HS-27A (cell line): ENCODE data around the gene REST.
A peak's percentile ranks its signal among the peaks of the same experiment; 100 is the strongest.

Experiments
- DNase-seq: peaks from one replicate; pipeline ENCODE4 v3.0.0-alpha.2; 2012; ENCODE audit warnings: low read depth, missing footprints

The REST gene

GRCh38 chr4:56976283-56976836 lies 68.7 kb downstream of the REST start:
- DNase-seq: no peak

- no peak for DNase-seq
Observed at GRCh38 chr4:56976837-56977320, 69.2 kb downstream of the REST start.

DNA sequence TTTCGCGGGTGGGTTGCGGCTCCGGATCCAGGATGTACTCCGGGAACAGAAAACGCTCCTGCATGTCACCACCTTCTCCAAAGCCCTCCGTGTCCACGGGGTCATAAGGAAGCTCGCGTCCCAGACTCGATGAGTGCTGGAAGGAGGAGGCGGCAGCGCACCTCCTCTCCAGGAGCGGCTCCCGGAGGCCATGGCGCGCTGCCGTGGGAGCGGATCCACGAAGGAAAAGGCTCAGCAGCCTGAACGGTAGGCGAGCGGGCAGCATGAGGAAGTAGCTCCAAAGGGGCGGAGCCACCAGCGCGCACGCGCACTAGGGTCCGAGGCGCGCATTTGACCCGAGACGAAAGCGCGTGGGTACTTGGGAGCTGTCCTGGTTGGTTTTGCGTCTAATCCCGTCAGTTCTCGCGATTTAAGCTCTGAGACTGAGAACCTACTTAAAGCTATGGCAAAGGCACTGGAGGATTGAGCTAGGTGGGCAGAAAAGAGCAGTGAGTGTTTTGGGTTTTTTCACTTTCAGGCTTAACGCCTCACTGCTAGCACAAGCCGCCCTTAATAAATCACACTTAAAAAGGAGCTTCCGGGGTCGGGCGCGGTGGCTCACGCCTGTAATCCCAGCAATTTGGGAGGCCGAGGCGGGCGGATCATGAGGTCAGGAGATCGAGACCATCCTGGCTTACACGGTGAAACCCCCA lies 69.8 kb downstream of the REST start, which contains the start of gene NOA1:
Gene NOA1, minus strand, starts transcription at position 286 of the 692 bp plus-strand sequence. Its CDS starts 21 bp downstream, at position 265.
- DNase-seq: peak; percentile 98

DNA sequence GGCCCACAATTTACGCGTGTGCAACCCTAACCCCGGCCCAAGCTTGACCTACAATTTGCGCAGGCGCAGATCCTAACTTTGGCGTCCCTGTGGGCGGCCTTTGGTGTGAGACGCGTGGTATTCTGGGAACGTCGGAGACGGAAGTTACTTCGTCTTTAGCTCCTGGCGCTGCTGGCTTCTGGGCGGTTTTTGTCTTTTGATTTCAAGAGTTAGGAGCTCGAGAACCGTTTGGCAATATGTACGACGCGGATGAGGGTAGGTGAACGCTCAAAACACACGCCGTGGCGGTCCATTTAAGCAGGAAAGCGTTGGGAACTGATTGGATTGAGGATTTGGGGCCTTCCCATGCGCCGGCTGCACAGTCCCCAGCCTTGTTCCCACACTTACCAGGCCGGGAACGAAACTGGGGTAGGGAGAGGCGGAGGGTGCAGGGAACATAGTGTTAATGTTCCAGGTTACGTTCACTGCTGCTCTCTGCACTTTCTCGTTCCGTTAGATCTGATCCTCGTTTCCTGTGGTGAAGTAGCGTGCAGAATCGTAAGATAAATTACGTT lies 71.1 kb downstream of the REST start, which contains the start of gene POLR2B:
Gene POLR2B, plus strand, starts transcription at position 147 of the 554 bp plus-strand sequence. Its CDS starts 90 bp downstream, at position 237.
- peak; percentile 87 for DNase-seq

DNA sequence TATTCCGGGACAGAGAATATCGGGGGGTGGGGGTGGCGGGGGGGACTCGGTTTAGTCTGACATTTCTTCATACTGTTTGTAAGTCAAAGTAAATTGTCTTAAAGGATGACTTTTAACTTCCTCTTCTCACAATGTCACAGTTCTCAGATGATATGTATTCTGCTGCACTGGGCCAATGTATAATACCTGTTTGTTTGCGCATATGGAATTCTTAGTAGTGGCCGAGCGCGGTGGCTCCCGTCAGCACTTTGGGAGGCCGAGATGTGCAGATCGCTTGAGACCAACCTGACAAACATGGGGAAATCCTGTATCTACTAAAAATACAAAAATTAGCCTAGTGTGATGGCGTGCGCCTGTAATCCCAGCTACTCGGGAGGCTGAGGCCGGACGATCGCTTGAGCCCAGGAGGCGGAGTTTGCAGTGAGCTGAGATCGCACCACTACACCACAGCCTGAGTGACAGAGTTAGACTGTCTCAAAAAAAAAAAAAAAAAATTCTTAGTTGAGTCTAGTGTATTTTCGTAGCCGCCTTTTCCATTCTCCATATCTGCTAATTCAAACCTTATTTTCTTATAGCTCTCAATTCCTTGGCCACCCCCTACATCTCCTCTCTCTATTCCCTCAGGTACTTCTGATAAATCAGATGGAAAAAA lies 71.8 kb downstream of the REST start:
- DNase-seq: no peak

DNA sequence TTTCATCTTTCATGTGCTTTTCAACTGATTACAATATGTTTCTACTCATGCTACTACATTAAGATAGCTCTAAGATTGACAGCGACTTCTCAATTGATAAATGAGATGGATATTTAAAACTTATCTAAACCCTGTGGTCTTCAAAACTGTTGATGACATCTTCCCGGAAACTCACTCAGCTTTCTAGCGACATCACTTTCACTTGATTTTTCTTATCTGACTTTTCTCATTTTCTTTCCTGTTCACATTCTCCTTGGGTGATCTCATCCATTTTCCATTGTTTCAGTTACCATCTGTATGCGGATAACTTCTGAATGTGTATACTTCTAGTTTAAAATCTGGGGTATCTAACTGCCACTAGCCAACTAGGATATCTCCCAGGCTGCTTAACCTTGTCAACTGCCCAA lies 74.1 kb downstream of the REST start:
- no peak for DNase-seq

DNA sequence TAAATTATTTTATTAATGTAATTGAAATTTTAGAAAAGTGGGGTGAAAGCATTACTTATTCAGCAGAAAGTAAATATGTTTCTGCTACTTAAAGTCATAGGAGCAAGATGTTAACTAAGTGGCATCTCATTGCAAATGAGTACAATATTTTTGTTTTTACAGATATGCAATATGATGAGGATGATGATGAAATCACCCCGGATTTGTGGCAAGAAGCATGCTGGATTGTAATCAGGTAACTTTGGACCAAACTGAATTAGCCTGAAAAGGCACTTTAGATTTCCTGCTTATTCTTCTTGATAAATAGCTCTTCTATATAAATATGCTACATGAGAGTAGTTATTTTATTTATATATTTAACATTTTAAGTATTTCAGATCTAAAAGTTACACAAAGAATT lies 78.5 kb downstream of the REST start:
- DNase-seq: no peak

DNA sequence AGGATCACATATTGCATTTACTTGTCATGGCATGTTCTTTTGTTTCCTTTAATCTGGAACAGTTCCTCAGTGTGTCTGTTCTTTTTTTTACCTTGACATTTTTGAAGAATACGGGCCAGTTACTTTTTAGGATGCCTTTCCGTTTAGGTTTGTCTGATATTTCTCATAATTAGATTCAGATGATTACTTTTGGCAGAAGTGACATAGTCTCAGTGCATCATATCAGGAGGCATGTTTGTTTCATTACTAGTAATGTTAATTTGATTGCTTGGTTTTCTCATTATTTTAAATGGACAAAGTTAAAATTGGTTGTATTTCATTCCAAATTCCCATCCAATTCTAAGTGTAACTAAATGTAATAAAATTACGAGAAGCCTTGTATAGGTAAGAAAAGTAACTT lies 79.3 kb downstream of the REST start:
- no peak for DNase-seq

GRCh38 chr4:56990109-56990905 lies 82.6 kb downstream of the REST start:
- DNase-seq: no peak

GRCh38 chr4:56995525-56995924 lies 87.8 kb downstream of the REST start:
- no peak for DNase-seq

DNA sequence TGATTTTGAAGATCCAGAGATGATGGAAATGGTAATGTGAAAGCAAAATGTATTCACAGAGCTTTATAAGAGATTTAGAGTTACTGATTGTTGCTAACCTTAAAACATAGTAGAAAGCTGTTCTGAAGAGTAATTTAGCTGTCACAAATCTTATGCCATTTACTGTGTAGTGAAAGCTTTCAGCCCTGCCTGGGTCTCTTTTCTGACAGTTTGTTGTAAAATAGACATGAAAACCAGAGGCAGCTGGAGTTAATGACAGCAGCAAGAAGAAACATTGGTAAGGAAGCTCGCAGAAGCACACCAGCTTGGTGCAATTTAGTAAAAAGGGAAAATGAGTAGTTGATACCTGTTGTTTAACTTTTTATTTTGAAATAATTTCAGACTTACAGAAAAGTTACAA lies 92.1 kb downstream of the REST start:
- no peak for DNase-seq

DNA sequence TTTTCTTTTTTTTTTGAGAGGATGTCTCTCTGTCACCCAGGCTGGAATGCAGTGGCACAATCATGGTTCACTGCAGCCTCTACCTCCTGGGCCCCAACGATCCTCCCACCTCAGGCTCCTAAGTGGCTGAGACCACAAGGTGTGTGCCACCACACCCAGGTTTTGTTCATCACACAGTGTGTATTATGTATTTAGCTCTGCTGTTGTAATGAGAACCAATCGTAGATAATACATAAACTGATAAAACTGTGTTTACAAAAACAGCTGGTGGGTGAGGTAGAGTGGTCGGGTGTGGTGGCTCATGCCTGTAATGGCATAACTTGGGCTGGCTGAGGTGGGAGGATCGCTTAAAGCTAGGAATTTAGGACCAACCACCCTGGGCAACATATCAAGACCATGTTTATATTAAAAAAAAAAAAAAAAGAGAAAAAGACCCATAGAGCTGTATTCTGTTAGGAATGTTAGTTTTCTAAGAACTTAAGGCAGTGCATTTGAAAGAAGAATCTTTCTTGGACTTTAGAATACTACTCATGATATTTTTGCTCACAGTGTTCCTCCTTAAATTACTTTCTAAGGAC lies 105.9 kb downstream of the REST start:
- DNase-seq: no peak
